B cell (primary cell): Measurements from ENCODE around the gene USP12. TPM values are rescaled to one million over a fixed set of nuclear protein-coding genes. Genes with fewer than 3 reads are reported as not detected.

Experiments
- ATAC-seq: fragments of 200-7000 bp; cut with Tn5 transposase; one replicate; pipeline ENCODE4 v1.10.0; 2021; ENCODE audit warnings: low read depth, mild to moderate bottlenecking, moderate number of reproducible peaks, moderate library complexity
- CTCF ChIA-PET: fragments of 350-600 bp; sonication (Branson Sonifier 250); formaldehyde crosslinking; loops from one replicate; lab custom pipeline; 2021; ENCODE audit warnings: antibody characterized with exemption, inconsistent platforms; lab: Charles Lee
- POLR2A ChIA-PET: fragments of 350-600 bp; sonication (Branson Sonifier 250); formaldehyde crosslinking; loops from one replicate; lab custom pipeline; 2021; ENCODE audit warnings: antibody characterized with exemption; lab: Charles Lee
- DNase-seq: peaks from one replicate; pipeline ENCODE4 v3.0.0; 2013
- H2AFZ ChIP-seq: 2 replicates; pipeline ENCODE4 v1.6.1; 2012; ENCODE audit warnings: mild to moderate bottlenecking, low read depth, low read length; ENCODE audit not compliant: insufficient read depth, poor library complexity, severe bottlenecking
- H3K27ac ChIP-seq, 2 donors: 1 replicate in 1 of 2; 2 replicates in 1 of 2; pipeline ENCODE4 v1.5.1; 2012 to 2013; ENCODE audit warnings: low read length in 2 of 2, mild to moderate bottlenecking in 2 of 2, moderate library complexity in 1 of 2
- H3K27me3 ChIP-seq, 4 experiments: fragments of 200-600 bp in 1 of 4; sonication (generic) in 1 of 4; replicated peaks in 1 of 4; 1 replicate in 2 of 4; 2 replicates in 2 of 4; pipeline versions ENCODE4 v1.6.1 to v1.7.0; 2013 to 2016; ENCODE audit warnings: low read length in 3 of 4, mild to moderate bottlenecking in 2 of 4, mixed read lengths in 1 of 4, moderate library complexity in 1 of 4; ENCODE audit not compliant: insufficient read depth in 4 of 4, control insufficient read depth in 3 of 4; ENCODE audit errors: control extremely low read depth in 1 of 4
- H3K36me3 ChIP-seq, 2 experiments: replicated peaks in 1 of 2; 1 replicate in 1 of 2; 2 replicates in 1 of 2; pipeline versions ENCODE4 v1.6.1 to v1.7.1; 2013; ENCODE audit warnings: low read length in 1 of 2; ENCODE audit not compliant: insufficient read depth in 2 of 2, control insufficient read depth in 1 of 2; ENCODE audit errors: control extremely low read depth in 1 of 2, extremely low read depth in 1 of 2
- H3K4me1 ChIP-seq, 2 donors: fragments of 200-600 bp in 1 of 2; sonication (generic) in 1 of 2; 1 replicate in 1 of 2; 2 replicates in 1 of 2; pipeline versions ENCODE4 v1.5.1 to v1.6.1; 2013 to 2017; ENCODE audit warnings: low read length in 2 of 2; ENCODE audit not compliant: control insufficient read depth in 2 of 2, insufficient read depth in 2 of 2
- H3K4me2 ChIP-seq: replicated peaks from 2 replicates; pipeline ENCODE3; 2012; ENCODE audit warnings: mild to moderate bottlenecking, low read depth, low read length; ENCODE audit not compliant: poor library complexity, severe bottlenecking
- H3K4me3 ChIP-seq, 5 experiments: fragments of 200-600 bp in 1 of 5; sonication (generic) in 1 of 5; 1 replicate in 3 of 5; 2 replicates in 2 of 5; pipeline versions ENCODE4 v1.5.1 to v1.7.0; 2011 to 2016; ENCODE audit warnings: low read length in 4 of 5, mild to moderate bottlenecking in 4 of 5, low read depth in 2 of 5, control low read depth in 1 of 5, moderate library complexity in 1 of 5; ENCODE audit not compliant: insufficient read depth in 1 of 5; ENCODE audit errors: control extremely low read depth in 1 of 5, extremely low read depth in 1 of 5
- H3K79me2 ChIP-seq: fragments of 200-600 bp; sonication (generic); one replicate; pipeline ENCODE4 v1.6.0; 2016; ENCODE audit warnings: low read length; ENCODE audit not compliant: control insufficient read depth, insufficient read depth
- H3K9ac ChIP-seq: fragments of 200-600 bp; sonication (generic); 2 replicates; pipeline ENCODE4 v1.6.1; 2017; ENCODE audit warnings: mild to moderate bottlenecking, low read length, moderate library complexity
- H3K9me3 ChIP-seq, 3 donors: one replicate each; pipeline versions ENCODE4 v1.6.1 to v1.7.1; 2013; ENCODE audit warnings: low read length in 2 of 3; ENCODE audit not compliant: control insufficient read depth in 2 of 3, insufficient read depth in 1 of 3; ENCODE audit errors: control extremely low read depth in 1 of 3
- H4K20me1 ChIP-seq: 2 replicates; pipeline ENCODE4 v1.6.0; 2012; ENCODE audit warnings: mild to moderate bottlenecking, low read length; ENCODE audit not compliant: insufficient read depth, control insufficient read depth, poor library complexity, severe bottlenecking
- H3K27ac Mint-ChIP-seq: one replicate; pipeline ENCODE4 v1.8.0; 2021; ENCODE audit warnings: mixed read lengths
- H3K27me3 Mint-ChIP-seq: one replicate; pipeline ENCODE4 v1.8.0; 2021; ENCODE audit warnings: mixed read lengths
- H3K4me1 Mint-ChIP-seq: one replicate; pipeline ENCODE4 v1.8.0; 2021; ENCODE audit warnings: mixed read lengths
- H3K4me3 Mint-ChIP-seq: one replicate; pipeline ENCODE4 v1.8.0; 2021; ENCODE audit warnings: mixed read lengths
- H3K9me3 Mint-ChIP-seq: one replicate; pipeline ENCODE4 v1.8.0; 2022; ENCODE audit warnings: mixed read lengths; ENCODE audit not compliant: insufficient read depth
- CTCF ChIP-seq: fragments of 200-600 bp; IDR thresholded peaks from one replicate; pipeline ENCODE4 v1.8.0; 2022; ENCODE audit warnings: antibody characterized with exemption, mild to moderate bottlenecking
- EZH2 ChIP-seq: IDR thresholded peaks from 2 replicates; pipeline ENCODE4 v1.6.1; 2012; ENCODE audit warnings: borderline replicate concordance, low read depth, mild to moderate bottlenecking, moderate library complexity, low read length; ENCODE audit not compliant: insufficient read depth, poor library complexity, severe bottlenecking
- WGBS: methylation state at CpG from one replicate; pipeline ENCODE4 v1.1.5; 2013; ENCODE audit warnings: missing lambda C conversion rate; ENCODE audit not compliant: insufficient coverage; 5-methylcytosine and 5-hydroxymethylcytosine counted together
- intact Hi-C: fragments of 100-400 bp; cut with micrococcal nuclease; formaldehyde crosslinking; loops from one replicate; pipeline ENCODE4 v1.10.0; 2022
- polyA plus RNA-seq: library from polyadenylated mRNA; depleted of rRNA; stranded (reverse); fragments of >200 nt; gene quantifications from 2 replicates; pipeline ENCODE4 v1.2.3, GENCODE V29; 2012
- total RNA-seq, 2 donors: library from RNA; stranded (reverse); fragments of 120-200 nt in 1 of 2; gene quantifications; 1 replicate in 1 of 2; 2 replicates in 1 of 2; pipeline versions ENCODE4 v1.2.3 to v1.2.4, GENCODE V29; 2013 to 2022

The USP12 gene
- total and polyA plus RNA-seq, 2 donors (not counting 1 experiment from before 2014, with no cell fraction given): 21.7 to 46.3 TPM

GRCh38 chr13:27065582-27065981 is 106.0 kb downstream of the USP12 start:
- Histone ChIP-seq H2AFZ (no peak overlapping the region), H3K4me1 (no peaks in the 10 kb centered on the region), H3K9me3 (peaks cover 0 to 4% (median 0%) of the 10 kb centered on the region in 3 donors), H3K4me2 (no peak overlapping the region), H4K20me1 (no peaks in the 10 kb centered on the region), H3K4me3 (no peak overlapping the region), H3K79me2 (no peaks in the 10 kb centered on the region), H3K27me3 (no peaks in the 10 kb centered on the region), H3K9ac (no peak overlapping the region), H3K36me3 (peaks cover 0 to 11% of the 10 kb centered on the region in 2 experiments), H3K27ac (no peak overlapping the region)
- POLR2A ChIA-PET: no interaction called here
- Mint-ChIP-seq H3K27me3 (no peaks in the 10 kb centered on the region), H3K27ac (no peak overlapping the region), H3K4me3 (no peak overlapping the region), H3K4me1 (no peaks in the 10 kb centered on the region), H3K9me3 (no peaks in the 10 kb centered on the region)
- intact Hi-C loops: no loop called here
- CTCF ChIA-PET: no interaction called here
- DNase-seq (no peak), ATAC-seq (no peak)
- no peak for TF ChIP-seq EZH2
- no peak for TF ChIP-seq CTCF

GRCh38 chr13:27064252-27064995 is 107.2 kb downstream of the USP12 start:
- Histone ChIP-seq H3K36me3 (peaks cover 0 to 8% of the 10 kb centered on the region in 2 experiments), H3K4me2 (no peak overlapping the region), H3K27ac (no peak overlapping the region), H3K4me3 (no peak overlapping the region), H3K79me2 (no peaks in the 10 kb centered on the region), H3K9ac (no peak overlapping the region), H4K20me1 (no peaks in the 10 kb centered on the region), H2AFZ (no peak overlapping the region), H3K4me1 (no peaks in the 10 kb centered on the region), H3K9me3 (peaks cover 0 to 4% (median 0%) of the 10 kb centered on the region in 3 donors), H3K27me3 (no peaks in the 10 kb centered on the region)
- intact Hi-C loops: no loop called here
- WGBS: 97% methylated on average over 5 of the region's 9 CpGs
- CTCF ChIA-PET: no interaction called here
- Mint-ChIP-seq H3K27me3 (no peaks in the 10 kb centered on the region), H3K27ac (peak overlapping the region; percentile 72), H3K4me3 (no peak overlapping the region), H3K4me1 (no peaks in the 10 kb centered on the region), H3K9me3 (no peaks in the 10 kb centered on the region)
- TF ChIP-seq EZH2 (no peak), CTCF (no peak)
- ATAC-seq: no peak
- no peak for DNase-seq
- POLR2A ChIA-PET: interaction anchor here (0.7 kb wide), 1 partner anchor 369 kb away, joined by 3 read pairs; no protein-coding TSS in a partner anchor
